Measurements from ENCODE around the gene PROSER3.

DNA sequence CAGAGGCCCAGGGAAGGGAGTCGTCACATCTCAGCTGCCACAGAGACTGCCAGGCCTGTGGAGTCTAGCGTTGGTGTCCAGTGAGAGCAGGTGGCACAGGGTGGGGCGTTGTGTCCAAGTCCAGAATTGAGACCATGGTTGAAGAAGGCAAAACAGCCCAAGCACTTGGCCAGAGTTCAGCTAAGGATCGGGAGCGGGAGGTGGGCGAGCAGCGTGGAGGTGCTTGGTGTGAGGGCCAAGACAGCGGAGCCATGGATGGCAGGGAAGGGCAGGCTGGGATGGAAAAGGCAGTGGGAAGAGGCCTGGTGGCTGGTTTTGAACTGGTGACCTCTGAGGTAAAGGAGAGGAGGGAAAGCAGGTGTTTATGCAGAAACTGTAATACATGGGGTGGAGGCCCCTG, 23.7 kb upstream of the PROSER3 start:
- TF ChIP-seq, protein P1, sequence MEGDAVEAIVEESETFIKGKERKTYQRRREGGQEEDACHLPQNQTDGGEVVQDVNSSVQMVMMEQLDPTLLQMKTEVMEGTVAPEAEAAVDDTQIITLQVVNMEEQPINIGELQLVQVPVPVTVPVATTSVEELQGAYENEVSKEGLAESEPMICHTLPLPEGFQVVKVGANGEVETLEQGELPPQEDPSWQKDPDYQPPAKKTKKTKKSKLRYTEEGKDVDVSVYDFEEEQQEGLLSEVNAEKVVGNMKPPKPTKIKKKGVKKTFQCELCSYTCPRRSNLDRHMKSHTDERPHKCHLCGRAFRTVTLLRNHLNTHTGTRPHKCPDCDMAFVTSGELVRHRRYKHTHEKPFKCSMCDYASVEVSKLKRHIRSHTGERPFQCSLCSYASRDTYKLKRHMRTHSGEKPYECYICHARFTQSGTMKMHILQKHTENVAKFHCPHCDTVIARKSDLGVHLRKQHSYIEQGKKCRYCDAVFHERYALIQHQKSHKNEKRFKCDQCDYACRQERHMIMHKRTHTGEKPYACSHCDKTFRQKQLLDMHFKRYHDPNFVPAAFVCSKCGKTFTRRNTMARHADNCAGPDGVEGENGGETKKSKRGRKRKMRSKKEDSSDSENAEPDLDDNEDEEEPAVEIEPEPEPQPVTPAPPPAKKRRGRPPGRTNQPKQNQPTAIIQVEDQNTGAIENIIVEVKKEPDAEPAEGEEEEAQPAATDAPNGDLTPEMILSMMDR (IDR thresholded peaks at IDR 0.05), result no peak
- TF ChIP-seq POLR2A (IDR thresholded peaks at IDR 0.05), result no peak

All from adrenal gland (tissue), 5 donors.